Measurements from ENCODE around the gene LPIN1.

The LPIN1 gene

GRCh38 chr2:11827547-11827946 lies 81.1 kb downstream of the LPIN1 start:
- in situ Hi-C loops (cut with MboI; ENCODE audit: low sequenced_read_pairs, unreplicated experiment) = loop anchor here (25.0 kb wide), 2 partner anchors 885 to 1185 kb away; partner anchors contain the start of gene TRIB2
- no peak for TF ChIP-seq CTCF (IDR thresholded peaks at IDR 0.05; ENCODE audit: borderline replicate concordance, control extremely low read depth, extremely low read depth, insufficient read depth, missing control alignments)
- peak; percentile 59 for DNase-seq (ENCODE audit: low spot score)

- in situ Hi-C loops (cut with MboI; ENCODE audit: low sequenced_read_pairs, unreplicated experiment) = loop anchor here (25.0 kb wide), 2 partner anchors 883 to 1183 kb away; partner anchors contain the start of gene TRIB2
- TF ChIP-seq CTCF (IDR thresholded peaks at IDR 0.05; ENCODE audit: borderline replicate concordance, control extremely low read depth, extremely low read depth, insufficient read depth, missing control alignments) = no peak
- no peak for DNase-seq (ENCODE audit: low spot score)
Measured at GRCh38 chr2:11828933-11829323, 82.5 kb downstream of the LPIN1 start.

- in situ Hi-C loops (cut with MboI; ENCODE audit: low sequenced_read_pairs, unreplicated experiment) = loop anchor here (25.0 kb wide), 2 partner anchors 883 to 1183 kb away; partner anchors contain the start of gene TRIB2
- peak; percentile 59 for DNase-seq (ENCODE audit: low spot score)
- TF ChIP-seq CTCF (IDR thresholded peaks at IDR 0.05; ENCODE audit: borderline replicate concordance, control extremely low read depth, extremely low read depth, insufficient read depth, missing control alignments) = peak; percentile 41
Measured at GRCh38 chr2:11829324-11829946, 83.0 kb downstream of the LPIN1 start.

- peak; percentile 67 for DNase-seq (ENCODE audit: low spot score)
- in situ Hi-C loops (cut with MboI; ENCODE audit: low sequenced_read_pairs, unreplicated experiment) = loop anchor here (25.0 kb wide), 2 partner anchors 882 to 1182 kb away; partner anchors contain the start of gene TRIB2
- TF ChIP-seq CTCF (IDR thresholded peaks at IDR 0.05; ENCODE audit: borderline replicate concordance, control extremely low read depth, extremely low read depth, insufficient read depth, missing control alignments) = no peak
Measured at GRCh38 chr2:11829947-11830707, 83.7 kb downstream of the LPIN1 start.

- TF ChIP-seq CTCF (IDR thresholded peaks at IDR 0.05; ENCODE audit: borderline replicate concordance, control extremely low read depth, extremely low read depth, insufficient read depth, missing control alignments) = no peak
- no peak for DNase-seq (ENCODE audit: low spot score)
- in situ Hi-C loops (cut with MboI; ENCODE audit: low sequenced_read_pairs, unreplicated experiment) = loop anchor here (25.0 kb wide), 2 partner anchors 881 to 1181 kb away; partner anchors contain the start of gene TRIB2
Measured at GRCh38 chr2:11830708-11831301, 84.4 kb downstream of the LPIN1 start.

GRCh38 chr2:11831415-11831814 lies 85.0 kb downstream of the LPIN1 start:
- TF ChIP-seq CTCF (IDR thresholded peaks at IDR 0.05; ENCODE audit: borderline replicate concordance, control extremely low read depth, extremely low read depth, insufficient read depth, missing control alignments) = no peak
- in situ Hi-C loops (cut with MboI; ENCODE audit: low sequenced_read_pairs, unreplicated experiment) = loop anchor here (25.0 kb wide), 2 partner anchors 881 to 1181 kb away; partner anchors contain the start of gene TRIB2
- no peak for DNase-seq (ENCODE audit: low spot score)
